Neural cell (in vitro differentiated cells): Measurements from ENCODE around the gene ADCY1. TPM values are rescaled to one million over a fixed set of nuclear protein-coding genes. Genes with fewer than 3 reads are reported as not detected.

Experiments
- H2AFZ ChIP-seq: fragments of 200-600, 300-800 bp; sonication (generic), shearing (Covaris generic); 2 replicates; pipeline ENCODE4 v1.6.0; 2014; ENCODE audit warnings: low read depth, mild to moderate bottlenecking, antibody characterized with exemption, low read length, moderate library complexity
- H3F3A ChIP-seq: fragments of 200-600 bp; shearing (Covaris generic); 2 replicates; pipeline ENCODE4 v1.6.1; 2016; ENCODE audit warnings: mild to moderate bottlenecking, moderate library complexity, mixed read lengths, antibody characterized with exemption, low read length; ENCODE audit not compliant: insufficient read depth, poor library complexity, severe bottlenecking
- H3K27ac ChIP-seq: fragments of 200-600, 300-800 bp; sonication (generic), shearing (Covaris generic); 2 replicates; pipeline ENCODE4 v1.5.1; 2014; ENCODE audit warnings: mild to moderate bottlenecking, low read length, moderate library complexity
- H3K27me3 ChIP-seq: fragments of 300-800, 200-600 bp; sonication (generic), shearing (Covaris generic); 2 replicates; pipeline ENCODE4 v1.6.0; 2014; ENCODE audit warnings: mild to moderate bottlenecking, low read depth, low read length, moderate library complexity; ENCODE audit not compliant: insufficient read depth
- H3K36me3 ChIP-seq: fragments of 300-800, 200-600 bp; sonication (generic), shearing (Covaris generic); 2 replicates; pipeline ENCODE4 v1.5.1; 2014; ENCODE audit warnings: mild to moderate bottlenecking, antibody characterized with exemption, low read length, moderate library complexity; ENCODE audit not compliant: insufficient read depth
- H3K4me2 ChIP-seq: fragments of 300-800, 200-600 bp; sonication (generic), shearing (Covaris generic); 2 replicates; pipeline ENCODE4 v1.6.0; 2014; ENCODE audit warnings: mild to moderate bottlenecking, low read length
- H3K4me3 ChIP-seq: fragments of 300-800, 200-600 bp; sonication (generic), shearing (Covaris generic); 2 replicates; pipeline ENCODE4 v1.5.1; 2014; ENCODE audit warnings: mild to moderate bottlenecking, low read length, moderate library complexity
- H3K79me2 ChIP-seq: fragments of 200-600 bp; shearing (Covaris generic); replicated peaks from 2 replicates; pipeline ENCODE4 v1.6.0; 2014; ENCODE audit warnings: mild to moderate bottlenecking, low read length, moderate library complexity; ENCODE audit not compliant: insufficient read depth
- H3K9ac ChIP-seq: fragments of 300-800, 200-600 bp; sonication (generic), shearing (Covaris generic); 2 replicates; pipeline ENCODE4 v1.6.1; 2016; ENCODE audit warnings: mild to moderate bottlenecking, low read length, mixed read lengths
- H3K9me2 ChIP-seq: fragments of 200-600 bp; shearing (Covaris generic); 2 replicates; pipeline ENCODE4 v1.6.1; 2016; ENCODE audit warnings: mild to moderate bottlenecking, low read length, mixed read lengths; ENCODE audit not compliant: insufficient read depth
- H3K9me3 ChIP-seq: fragments of 200-600, 300-800 bp; sonication (generic), shearing (Covaris generic); 2 replicates; pipeline ENCODE4 v1.6.1; 2016; ENCODE audit warnings: mild to moderate bottlenecking, mixed run types, low read length, moderate library complexity, mixed read lengths
- H4K20me1 ChIP-seq: fragments of 200-600 bp; shearing (Covaris generic); 2 replicates; pipeline ENCODE4 v1.6.1; 2016; ENCODE audit warnings: mild to moderate bottlenecking, mixed run types; ENCODE audit not compliant: insufficient read depth
- CTCF ChIP-seq: fragments of 450-650 bp; IDR thresholded peaks from 2 replicates; pipeline ENCODE4 v1.5.1; 2014; ENCODE audit warnings: antibody characterized with exemption, mild to moderate bottlenecking, moderate library complexity; ENCODE audit not compliant: poor library complexity, severe bottlenecking
- EP300 ChIP-seq: fragments of 450-650 bp; conservative IDR thresholded peaks from 2 replicates; pipeline ENCODE4 v1.6.1; 2014; ENCODE audit warnings: antibody characterized with exemption, mild to moderate bottlenecking, moderate library complexity; ENCODE audit not compliant: poor library complexity, severe bottlenecking
- EZH2 ChIP-seq: fragments of 200-600, 300-800 bp; shearing (Covaris generic), sonication (generic); IDR thresholded peaks from 2 replicates; pipeline ENCODE4 v1.6.1; 2014; ENCODE audit warnings: antibody characterized with exemption, low read length, borderline replicate concordance, mild to moderate bottlenecking; ENCODE audit not compliant: insufficient read depth, poor library complexity, severe bottlenecking
- MXI1 ChIP-seq: fragments of 450-650 bp; conservative IDR thresholded peaks from 2 replicates; pipeline ENCODE4 v1.6.1; 2014; ENCODE audit warnings: antibody characterized with exemption, mild to moderate bottlenecking; ENCODE audit not compliant: poor library complexity, severe bottlenecking
- POLR2AphosphoS5 ChIP-seq: IDR thresholded peaks from 2 replicates; pipeline ENCODE4 v1.6.1; 2012
- RAD21 ChIP-seq: fragments of 450-650 bp; conservative IDR thresholded peaks from 2 replicates; pipeline ENCODE4 v1.6.1; 2014; ENCODE audit warnings: antibody characterized with exemption, mild to moderate bottlenecking, moderate library complexity
- SMC3 ChIP-seq: fragments of 450-650 bp; conservative IDR thresholded peaks from 2 replicates; pipeline ENCODE4 v1.6.1; 2014; ENCODE audit warnings: antibody characterized with exemption, mild to moderate bottlenecking, moderate library complexity; ENCODE audit not compliant: poor library complexity
- TAF1 ChIP-seq: IDR thresholded peaks from 2 replicates; pipeline ENCODE4 v1.6.1; 2012; ENCODE audit warnings: low read depth
- polyA plus RNA-seq: library from polyadenylated mRNA; depleted of rRNA; stranded (reverse); fragments of >200 nt; gene quantifications from 2 replicates; pipeline ENCODE4 v1.2.3, GENCODE V29; 2014
- TF ChIP-seq, protein P1 (sequence below): IDR thresholded peaks from 2 replicates; pipeline ENCODE4 v1.6.1; 2012; ENCODE audit warnings: borderline replicate concordance

ADCY1 gene
- polyA plus RNA-seq, 1 donor from 2014 or later = 14.8 TPM

- Histone ChIP-seq H3K36me3 (no peaks in the 10 kb centered on the region), H3K9me3 (no peaks in the 10 kb centered on the region), H3K4me3 (no peak overlapping the region)
Observed at GRCh38 chr7:45713669-45714520, 139.7 kb downstream of the ADCY1 start.

DNA sequence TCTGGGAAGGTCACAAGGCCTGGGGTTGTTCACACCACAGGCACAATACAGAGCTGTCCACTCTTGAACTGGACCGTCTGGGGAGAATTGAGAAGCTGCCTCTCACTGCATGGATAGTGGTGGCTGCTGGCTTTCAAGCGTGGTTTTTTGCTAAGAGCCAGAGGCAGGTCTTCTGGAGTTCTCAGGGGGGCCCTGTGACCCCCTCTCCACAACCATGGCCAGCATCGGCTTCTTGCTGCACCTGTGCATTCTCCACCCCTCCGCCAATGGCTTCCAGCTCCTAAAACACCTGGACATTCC is 140.3 kb downstream of the ADCY1 start:
- no peaks in the 10 kb centered on the region for H3F3A ChIP-seq
- H3K27me3 ChIP-seq = no peaks in the 10 kb centered on the region
- H3K27ac ChIP-seq = no peak overlapping the region
- H3K36me3 ChIP-seq = no peaks in the 10 kb centered on the region
- H3K9me2 ChIP-seq = no peaks in the 10 kb centered on the region
- H3K4me3 ChIP-seq = no peak overlapping the region
- no peak overlapping the region for H3K9ac ChIP-seq
- H2AFZ ChIP-seq = no peak overlapping the region
- no peaks in the 10 kb centered on the region for H3K79me2 ChIP-seq
- no peaks in the 10 kb centered on the region for H3K9me3 ChIP-seq
- H3K4me2 ChIP-seq = no peak overlapping the region
- H4K20me1 ChIP-seq = no peaks in the 10 kb centered on the region
- TF ChIP-seq RAD21 = no peak
- TF ChIP-seq CTCF = no peak
- no peak for TF ChIP-seq POLR2AphosphoS5
- TF ChIP-seq TAF1 = no peak
- TF ChIP-seq EP300 = no peak
- no peak for TF ChIP-seq MXI1
- no peak for TF ChIP-seq SMC3
- no peak for TF ChIP-seq EZH2

More at GRCh38 chr7:45713669-45714520, 139.7 kb downstream of the ADCY1 start:
- H3K27ac ChIP-seq = no peak overlapping the region
- no peaks in the 10 kb centered on the region for H3K79me2 ChIP-seq
- no peak overlapping the region for H3K4me2 ChIP-seq
- no peak overlapping the region for H2AFZ ChIP-seq
- no peaks in the 10 kb centered on the region for H4K20me1 ChIP-seq
- H3K27me3 ChIP-seq = no peaks in the 10 kb centered on the region
- no peaks in the 10 kb centered on the region for H3K9me2 ChIP-seq
- TF ChIP-seq, protein P1, sequence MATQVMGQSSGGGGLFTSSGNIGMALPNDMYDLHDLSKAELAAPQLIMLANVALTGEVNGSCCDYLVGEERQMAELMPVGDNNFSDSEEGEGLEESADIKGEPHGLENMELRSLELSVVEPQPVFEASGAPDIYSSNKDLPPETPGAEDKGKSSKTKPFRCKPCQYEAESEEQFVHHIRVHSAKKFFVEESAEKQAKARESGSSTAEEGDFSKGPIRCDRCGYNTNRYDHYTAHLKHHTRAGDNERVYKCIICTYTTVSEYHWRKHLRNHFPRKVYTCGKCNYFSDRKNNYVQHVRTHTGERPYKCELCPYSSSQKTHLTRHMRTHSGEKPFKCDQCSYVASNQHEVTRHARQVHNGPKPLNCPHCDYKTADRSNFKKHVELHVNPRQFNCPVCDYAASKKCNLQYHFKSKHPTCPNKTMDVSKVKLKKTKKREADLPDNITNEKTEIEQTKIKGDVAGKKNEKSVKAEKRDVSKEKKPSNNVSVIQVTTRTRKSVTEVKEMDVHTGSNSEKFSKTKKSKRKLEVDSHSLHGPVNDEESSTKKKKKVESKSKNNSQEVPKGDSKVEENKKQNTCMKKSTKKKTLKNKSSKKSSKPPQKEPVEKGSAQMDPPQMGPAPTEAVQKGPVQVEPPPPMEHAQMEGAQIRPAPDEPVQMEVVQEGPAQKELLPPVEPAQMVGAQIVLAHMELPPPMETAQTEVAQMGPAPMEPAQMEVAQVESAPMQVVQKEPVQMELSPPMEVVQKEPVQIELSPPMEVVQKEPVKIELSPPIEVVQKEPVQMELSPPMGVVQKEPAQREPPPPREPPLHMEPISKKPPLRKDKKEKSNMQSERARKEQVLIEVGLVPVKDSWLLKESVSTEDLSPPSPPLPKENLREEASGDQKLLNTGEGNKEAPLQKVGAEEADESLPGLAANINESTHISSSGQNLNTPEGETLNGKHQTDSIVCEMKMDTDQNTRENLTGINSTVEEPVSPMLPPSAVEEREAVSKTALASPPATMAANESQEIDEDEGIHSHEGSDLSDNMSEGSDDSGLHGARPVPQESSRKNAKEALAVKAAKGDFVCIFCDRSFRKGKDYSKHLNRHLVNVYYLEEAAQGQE = no peak
- TF ChIP-seq TAF1 (no peak), CTCF (no peak), EZH2 (no peak), SMC3 (no peak), POLR2AphosphoS5 (no peak), EP300 (no peak), MXI1 (no peak), RAD21 (no peak)
- H3F3A ChIP-seq = no peaks in the 10 kb centered on the region
- no peak overlapping the region for H3K9ac ChIP-seq
